Mononuclear cell (primary cell): Measurements from ENCODE around the gene SLX4. TPM values are rescaled to one million over a fixed set of nuclear protein-coding genes. Genes with fewer than 3 reads are reported as not detected.

ENCODE experiments used
- H3K27me3 ChIP-seq: 2 replicates; pipeline ENCODE4 v1.6.0; 2011; ENCODE audit warnings: low read length, control low read depth; ENCODE audit not compliant: insufficient read depth
- H3K4me1 ChIP-seq: 2 replicates; pipeline ENCODE4 v1.5.1; 2011; ENCODE audit warnings: mild to moderate bottlenecking, low read length, control low read depth; ENCODE audit not compliant: insufficient read depth
- H3K4me3 ChIP-seq: 2 replicates; pipeline ENCODE4 v1.5.1; 2011; ENCODE audit warnings: mild to moderate bottlenecking, low read length, moderate library complexity
- H3K9me3 ChIP-seq: 2 replicates; pipeline ENCODE4 v1.5.1; 2011; ENCODE audit warnings: low read depth, mild to moderate bottlenecking, control low read depth, low read length
- total RNA-seq: library from RNA; depleted of rRNA; stranded (reverse); fragments of >200 nt; gene quantifications from one replicate; pipeline ENCODE4 v1.2.3, GENCODE V29; 2012

Gene SLX4
- total RNA-seq, 1 donor = 2.5 TPM

GRCh38 chr16:3582276-3583165 is 28.9 kb downstream of the SLX4 start:
- Histone ChIP-seq H3K4me1 (peaks cover 31% of the 10 kb centered on the region), H3K4me3 (no peak overlapping the region), H3K9me3 (no peaks in the 10 kb centered on the region), H3K27me3 (no peaks in the 10 kb centered on the region)

DNA sequence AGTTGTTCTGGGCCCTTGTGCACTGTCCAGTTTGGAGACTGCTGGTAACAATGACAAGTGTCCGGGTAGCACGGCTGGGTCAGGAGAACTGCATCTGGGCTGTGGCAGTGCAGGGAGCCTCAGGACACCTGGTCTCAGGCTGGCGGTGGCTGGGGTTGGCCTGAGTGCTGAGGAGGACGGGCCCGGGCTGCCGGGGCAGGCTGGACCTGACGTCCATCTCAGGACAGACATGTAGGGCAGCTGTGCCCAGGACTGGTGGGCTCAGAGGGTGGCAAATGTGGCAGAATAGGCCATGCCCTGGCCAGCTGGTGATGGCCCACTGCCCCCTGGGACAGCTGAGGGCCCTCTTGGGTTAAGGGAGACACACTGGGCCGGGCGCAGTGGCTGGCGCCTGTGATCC is 30.0 kb downstream of the SLX4 start:
- Histone ChIP-seq H3K4me1 (peaks cover 42% of the 10 kb centered on the region), H3K9me3 (no peaks in the 10 kb centered on the region), H3K4me3 (no peak overlapping the region), H3K27me3 (no peaks in the 10 kb centered on the region)

GRCh38 chr16:3580686-3581085 is 30.7 kb downstream of the SLX4 start:
- Histone ChIP-seq H3K27me3 (no peaks in the 10 kb centered on the region), H3K9me3 (no peaks in the 10 kb centered on the region), H3K4me1 (peaks cover 48% of the 10 kb centered on the region), H3K4me3 (no peak overlapping the region)

DNA sequence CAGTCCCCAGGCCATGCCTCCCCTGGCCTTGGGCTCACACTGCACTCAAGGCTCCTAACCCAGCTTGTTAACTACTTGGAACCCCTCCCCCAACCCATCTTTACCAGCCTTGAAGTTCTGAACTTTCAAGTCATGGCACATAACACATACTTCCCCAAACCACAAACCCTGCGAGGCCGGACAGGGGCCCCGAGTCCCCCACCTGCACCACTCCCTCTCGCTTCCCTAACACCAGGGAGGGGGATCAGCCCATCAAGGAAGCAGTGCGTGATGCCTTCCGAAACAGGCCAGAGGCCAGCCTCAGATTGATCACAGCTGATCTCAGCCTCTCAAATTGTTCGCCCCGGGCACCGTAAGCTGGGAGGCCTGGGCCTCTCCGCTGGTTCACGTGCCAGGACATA is 31.2 kb downstream of the SLX4 start:
- no peaks in the 10 kb centered on the region for H3K27me3 ChIP-seq
- no peaks in the 10 kb centered on the region for H3K9me3 ChIP-seq
- no peak overlapping the region for H3K4me3 ChIP-seq
- peaks cover 53% of the 10 kb centered on the region for H3K4me1 ChIP-seq

DNA sequence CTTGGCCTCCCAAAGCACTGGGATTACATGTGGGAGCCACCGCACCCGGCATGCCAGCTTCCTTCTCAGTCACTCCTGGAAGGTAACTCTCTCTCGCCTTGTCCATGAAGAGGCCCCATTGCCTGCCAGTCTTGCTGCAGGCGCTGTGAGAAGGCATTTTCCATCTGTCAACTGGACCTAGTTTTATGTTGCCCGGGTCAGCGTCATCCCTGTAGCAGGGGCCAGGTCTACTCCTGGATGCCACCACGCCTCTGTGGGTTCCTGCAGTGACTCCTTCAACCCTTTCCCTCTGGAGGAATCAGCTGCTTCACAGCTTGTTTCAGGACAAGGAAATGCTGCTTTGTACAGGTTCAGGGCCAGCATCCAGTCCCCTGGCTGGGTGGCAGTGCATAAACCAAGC is 31.6 kb downstream of the SLX4 start:
- Histone ChIP-seq H3K27me3 (no peaks in the 10 kb centered on the region), H3K4me3 (no peak overlapping the region), H3K4me1 (peaks cover 56% of the 10 kb centered on the region), H3K9me3 (no peaks in the 10 kb centered on the region)

DNA sequence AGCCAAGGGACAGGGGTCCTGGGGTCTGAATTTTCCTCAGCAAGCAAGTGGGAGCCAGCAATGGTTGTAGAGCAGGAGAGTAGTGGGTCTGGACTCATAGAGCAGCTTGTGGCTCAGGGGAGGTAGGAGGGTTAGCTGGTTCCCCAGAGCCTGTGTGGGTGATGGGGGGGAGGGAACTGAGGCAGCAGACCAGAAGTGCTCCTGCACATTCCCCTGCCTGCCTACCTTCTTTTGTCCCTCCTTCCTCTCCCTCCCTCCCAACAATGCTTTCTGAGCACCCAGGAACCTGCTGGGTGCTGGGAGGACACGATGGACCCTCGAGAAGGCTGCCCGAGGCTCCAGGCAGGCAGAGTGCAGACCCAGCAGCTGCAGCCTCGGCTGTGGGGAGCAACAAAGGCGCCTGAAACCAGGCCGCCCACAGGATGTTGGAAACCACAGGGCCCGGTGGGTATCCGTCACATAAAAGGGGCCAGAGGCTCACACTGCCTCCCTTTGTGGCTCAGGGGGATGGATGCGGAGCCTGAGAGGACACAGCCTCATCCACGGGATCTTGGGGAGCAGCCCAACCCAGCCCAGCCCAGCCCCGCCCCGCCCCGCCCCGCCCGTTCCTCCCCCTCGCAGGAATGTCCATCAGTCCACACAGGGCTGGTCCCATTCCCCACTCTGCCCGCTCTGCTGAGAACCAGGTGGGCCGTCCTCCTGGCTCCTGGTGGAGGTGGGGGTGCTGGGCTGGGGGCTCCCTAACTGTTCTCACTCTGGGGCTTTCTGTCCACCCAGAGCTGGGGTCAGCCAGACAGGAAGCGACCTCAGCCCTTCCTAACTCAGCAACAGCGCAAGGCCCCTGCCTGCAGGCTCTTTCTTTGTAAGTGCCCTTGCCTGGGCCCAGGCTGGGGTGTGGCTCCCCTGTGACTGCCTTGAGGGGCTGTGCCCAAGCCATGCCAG is 32.5 kb downstream of the SLX4 start:
- no peaks in the 10 kb centered on the region for H3K27me3 ChIP-seq
- H3K4me3 ChIP-seq = no peak overlapping the region
- H3K4me1 ChIP-seq = peaks cover 56% of the 10 kb centered on the region

GRCh38 chr16:3578121-3578520 is 33.3 kb downstream of the SLX4 start:
- Histone ChIP-seq H3K4me1 (peaks cover 59% of the 10 kb centered on the region), H3K4me3 (no peak overlapping the region), H3K9me3 (no peaks in the 10 kb centered on the region), H3K27me3 (no peaks in the 10 kb centered on the region)

More for the DNA sequence above, 32.5 kb downstream of the SLX4 start:
- H3K9me3 ChIP-seq = no peaks in the 10 kb centered on the region

DNA sequence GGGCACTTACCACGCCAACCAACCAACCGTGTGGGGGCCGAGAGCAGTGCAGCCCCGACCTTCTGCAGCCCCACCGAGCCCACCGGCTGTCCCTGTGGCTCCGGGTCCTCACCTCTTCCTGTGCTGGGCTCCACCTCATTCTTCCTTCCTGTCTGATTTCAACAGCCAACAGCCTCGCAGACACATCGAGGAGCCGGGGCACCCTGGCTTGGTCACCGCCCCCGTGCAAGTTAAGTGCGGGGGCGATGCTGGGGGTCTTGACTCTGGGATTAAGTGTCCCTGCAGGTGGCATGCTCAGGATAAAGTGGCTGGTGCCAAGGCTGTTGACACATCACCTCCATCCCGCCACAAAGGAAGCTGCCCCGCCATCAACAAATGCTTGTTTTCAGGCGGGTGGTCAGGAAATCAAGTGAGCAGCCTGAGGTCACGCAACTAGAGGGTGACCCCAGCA is 34.1 kb downstream of the SLX4 start, which contains the start of gene NLRC3:
Gene NLRC3 (minus strand): TSS at position 102 of the 451 bp plus-strand sequence. CDS start 12,367 bp downstream, outside the sequence.
- Histone ChIP-seq H3K4me1 (peaks cover 61% of the 10 kb centered on the region), H3K4me3 (peak within 1 kb of the TSS; percentile 53), H3K27me3 (no peaks in the 10 kb centered on the region), H3K9me3 (no peaks in the 10 kb centered on the region)

DNA sequence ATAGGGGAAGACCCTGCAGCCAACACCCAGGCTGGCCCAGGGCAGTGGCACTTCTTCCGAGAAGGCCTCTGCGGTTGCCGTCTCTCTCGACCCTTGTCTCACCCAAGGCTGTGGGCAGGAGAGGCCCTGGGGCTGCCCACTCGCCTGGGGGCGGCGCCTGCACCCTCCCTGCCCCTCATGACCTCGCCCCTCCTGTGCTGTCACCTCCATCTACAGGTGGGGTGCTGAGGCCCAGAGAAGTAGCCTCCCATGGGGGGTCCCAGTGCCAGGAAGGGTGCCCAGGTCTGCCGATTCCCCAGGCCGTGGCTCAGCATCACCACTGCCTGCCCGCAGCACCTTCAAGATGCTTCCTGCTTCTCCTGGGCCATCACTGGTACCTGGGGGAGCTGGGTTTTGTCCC is 35.2 kb downstream of the SLX4 start:
- Histone ChIP-seq H3K9me3 (no peaks in the 10 kb centered on the region), H3K4me3 (peak overlapping the region; percentile 53), H3K27me3 (no peaks in the 10 kb centered on the region), H3K4me1 (peaks cover 61% of the 10 kb centered on the region)

GRCh38 chr16:3575491-3575890 is 35.9 kb downstream of the SLX4 start:
- H3K4me1 ChIP-seq = peaks cover 59% of the 10 kb centered on the region
- H3K4me3 ChIP-seq = peak overlapping the region; percentile 53

DNA sequence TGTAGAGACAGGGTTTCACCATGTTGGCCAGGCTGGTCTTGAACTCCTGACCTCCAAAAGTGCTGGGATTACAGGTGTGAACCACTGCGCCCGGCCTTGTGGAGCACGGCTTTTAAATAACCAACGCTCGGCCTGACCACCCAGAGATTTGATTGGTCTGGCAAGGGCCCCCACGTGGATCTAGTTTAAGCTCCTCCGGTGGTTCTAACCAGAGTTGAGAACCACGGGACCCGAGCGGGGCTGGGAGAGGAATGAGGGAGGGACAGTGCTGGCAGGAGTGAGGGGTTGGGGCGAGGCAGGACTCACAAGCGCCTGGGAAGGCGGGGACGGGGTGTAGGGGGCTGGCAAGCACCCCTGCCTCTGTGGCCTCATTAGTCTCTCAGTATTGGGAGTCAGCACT is 37.2 kb downstream of the SLX4 start:
- H3K4me1 ChIP-seq = peaks cover 46% of the 10 kb centered on the region
- H3K27me3 ChIP-seq = no peaks in the 10 kb centered on the region
- peaks cover 8% of the 10 kb centered on the region for H3K9me3 ChIP-seq
- no peak overlapping the region for H3K4me3 ChIP-seq

More at GRCh38 chr16:3575491-3575890, 35.9 kb downstream of the SLX4 start:
- Histone ChIP-seq H3K9me3 (peaks cover 6% of the 10 kb centered on the region), H3K27me3 (no peaks in the 10 kb centered on the region)

GRCh38 chr16:3573146-3573815 is 38.1 kb downstream of the SLX4 start:
- Histone ChIP-seq H3K4me1 (peaks cover 38% of the 10 kb centered on the region), H3K4me3 (no peak overlapping the region), H3K27me3 (no peaks in the 10 kb centered on the region), H3K9me3 (peaks cover 8% of the 10 kb centered on the region)

GRCh38 chr16:3570420-3571062 is 40.9 kb downstream of the SLX4 start:
- H3K9me3 ChIP-seq = peaks cover 8% of the 10 kb centered on the region
- no peaks in the 10 kb centered on the region for H3K27me3 ChIP-seq
- H3K4me3 ChIP-seq = no peak overlapping the region
- H3K4me1 ChIP-seq = peaks cover 11% of the 10 kb centered on the region

- Histone ChIP-seq H3K4me3 (no peak overlapping the region), H3K27me3 (no peaks in the 10 kb centered on the region), H3K4me1 (peaks cover 5% of the 10 kb centered on the region), H3K9me3 (peaks cover 8% of the 10 kb centered on the region)
Measured at GRCh38 chr16:3569851-3570250, 41.6 kb downstream of the SLX4 start.
